Peyer's patch (tissue), 4 donors: ENCODE measurements around the gene MAGI2.

Experiments used
- CTCF ChIP-seq, 6 experiments: fragments of 450-650 bp in 4 of 6; fragments of 200-600 bp in 2 of 6; sonication (generic) in 1 of 6; IDR thresholded peaks; one replicate each; pipeline ENCODE4 v1.5.1; 2017 to 2019; ENCODE audit warnings: antibody characterized with exemption in 6 of 6, mild to moderate bottlenecking in 3 of 6, moderate library complexity in 1 of 6
- POLR2A ChIP-seq, 2 donors: fragments of 450-650 bp; IDR thresholded peaks; one replicate each; pipeline ENCODE4 v1.5.1; 2017; ENCODE audit warnings: antibody characterized with exemption in 2 of 2, mild to moderate bottlenecking in 2 of 2, moderate library complexity in 2 of 2

- TF ChIP-seq CTCF (IDR thresholded peaks at IDR 0.05) (no peak), POLR2A (IDR thresholded peaks at IDR 0.05) (no peak)
These were observed 101.1 kb downstream of the MAGI2 start for GRCh38 chr7:79352323-79352722.
